NB4 (cell line): Measurements from ENCODE around the gene MAP2K6.

Experiments
- POLR2A ChIP-seq: IDR thresholded peaks from 2 replicates; pipeline ENCODE4 v1.6.1; 2011; ENCODE audit warnings: mild to moderate bottlenecking; ENCODE audit not compliant: insufficient read length; ENCODE audit errors: extremely low read depth
- TF ChIP-seq, protein P1 (sequence below): IDR thresholded peaks from one replicate; pipeline ENCODE4 v1.5.1; 2012; ENCODE audit warnings: low read depth, low read length

DNA sequence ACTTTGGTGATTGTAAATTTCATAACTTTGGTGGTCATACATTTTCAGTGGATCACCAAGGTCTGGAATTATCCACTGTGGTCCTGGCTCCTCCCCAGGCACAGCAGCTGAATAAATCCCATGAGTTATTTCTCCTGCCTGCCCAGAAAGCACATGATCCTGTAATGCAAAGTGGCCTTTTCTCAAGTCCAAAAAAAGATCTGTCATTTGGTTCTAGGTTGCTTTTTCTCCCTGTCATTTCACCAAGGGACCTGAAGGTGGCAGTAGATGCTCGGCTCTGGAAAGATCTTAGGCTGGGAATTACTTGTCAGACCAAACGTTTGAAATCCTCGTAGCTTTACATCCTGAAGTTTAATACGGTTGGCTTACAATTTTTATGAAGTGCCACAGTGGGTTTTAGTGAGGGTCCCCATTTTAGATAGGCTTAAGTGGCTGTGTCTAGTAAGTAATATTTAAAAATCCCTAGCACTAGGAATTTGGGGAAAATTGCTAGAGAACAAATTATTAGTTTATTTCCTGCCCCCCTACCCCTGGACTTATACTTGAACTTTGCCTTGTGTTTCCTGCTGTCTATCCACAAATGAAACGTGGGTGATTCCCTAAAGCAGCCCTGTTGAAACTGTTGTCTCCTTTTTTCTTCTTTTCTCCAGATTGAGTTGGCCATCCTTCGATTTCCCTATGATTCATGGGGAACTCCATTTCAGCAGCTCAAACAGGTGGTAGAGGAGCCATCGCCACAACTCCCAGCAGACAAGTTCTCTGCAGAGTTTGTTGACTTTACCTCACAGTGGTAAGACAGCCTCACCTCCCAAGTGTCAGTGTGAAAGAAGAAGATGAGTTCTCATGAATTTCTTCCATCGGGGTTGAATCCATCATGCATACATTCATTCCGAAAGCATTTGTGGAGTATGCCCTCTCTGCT, 111.7 kb downstream of the MAP2K6 start:
- TF ChIP-seq, protein P1, sequence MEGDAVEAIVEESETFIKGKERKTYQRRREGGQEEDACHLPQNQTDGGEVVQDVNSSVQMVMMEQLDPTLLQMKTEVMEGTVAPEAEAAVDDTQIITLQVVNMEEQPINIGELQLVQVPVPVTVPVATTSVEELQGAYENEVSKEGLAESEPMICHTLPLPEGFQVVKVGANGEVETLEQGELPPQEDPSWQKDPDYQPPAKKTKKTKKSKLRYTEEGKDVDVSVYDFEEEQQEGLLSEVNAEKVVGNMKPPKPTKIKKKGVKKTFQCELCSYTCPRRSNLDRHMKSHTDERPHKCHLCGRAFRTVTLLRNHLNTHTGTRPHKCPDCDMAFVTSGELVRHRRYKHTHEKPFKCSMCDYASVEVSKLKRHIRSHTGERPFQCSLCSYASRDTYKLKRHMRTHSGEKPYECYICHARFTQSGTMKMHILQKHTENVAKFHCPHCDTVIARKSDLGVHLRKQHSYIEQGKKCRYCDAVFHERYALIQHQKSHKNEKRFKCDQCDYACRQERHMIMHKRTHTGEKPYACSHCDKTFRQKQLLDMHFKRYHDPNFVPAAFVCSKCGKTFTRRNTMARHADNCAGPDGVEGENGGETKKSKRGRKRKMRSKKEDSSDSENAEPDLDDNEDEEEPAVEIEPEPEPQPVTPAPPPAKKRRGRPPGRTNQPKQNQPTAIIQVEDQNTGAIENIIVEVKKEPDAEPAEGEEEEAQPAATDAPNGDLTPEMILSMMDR: peak; percentile 84
- TF ChIP-seq POLR2A: no peak
